Stimulated activated CD4-positive, alpha-beta T cell treated with anti-CD3 and anti-CD28 coated beads, Interleukin-1b, Interleukin-23, amount 100 ng/mL, for 24 hours (primary cell): Measurements from ENCODE around the gene MAP3K19.
"Not testable (repeated sequence)": the region's sequence is repeated elsewhere in the genome, so short reads cannot be mapped to it uniquely, and the experiment has no call there.

ENCODE experiments used
- DNase-seq, 4 experiments: peaks; one replicate each; pipeline ENCODE4 v3.0.0-alpha.2; 2020; ENCODE audit warnings: low read depth in 4 of 4, low spot score in 1 of 4

The MAP3K19 gene

DNA sequence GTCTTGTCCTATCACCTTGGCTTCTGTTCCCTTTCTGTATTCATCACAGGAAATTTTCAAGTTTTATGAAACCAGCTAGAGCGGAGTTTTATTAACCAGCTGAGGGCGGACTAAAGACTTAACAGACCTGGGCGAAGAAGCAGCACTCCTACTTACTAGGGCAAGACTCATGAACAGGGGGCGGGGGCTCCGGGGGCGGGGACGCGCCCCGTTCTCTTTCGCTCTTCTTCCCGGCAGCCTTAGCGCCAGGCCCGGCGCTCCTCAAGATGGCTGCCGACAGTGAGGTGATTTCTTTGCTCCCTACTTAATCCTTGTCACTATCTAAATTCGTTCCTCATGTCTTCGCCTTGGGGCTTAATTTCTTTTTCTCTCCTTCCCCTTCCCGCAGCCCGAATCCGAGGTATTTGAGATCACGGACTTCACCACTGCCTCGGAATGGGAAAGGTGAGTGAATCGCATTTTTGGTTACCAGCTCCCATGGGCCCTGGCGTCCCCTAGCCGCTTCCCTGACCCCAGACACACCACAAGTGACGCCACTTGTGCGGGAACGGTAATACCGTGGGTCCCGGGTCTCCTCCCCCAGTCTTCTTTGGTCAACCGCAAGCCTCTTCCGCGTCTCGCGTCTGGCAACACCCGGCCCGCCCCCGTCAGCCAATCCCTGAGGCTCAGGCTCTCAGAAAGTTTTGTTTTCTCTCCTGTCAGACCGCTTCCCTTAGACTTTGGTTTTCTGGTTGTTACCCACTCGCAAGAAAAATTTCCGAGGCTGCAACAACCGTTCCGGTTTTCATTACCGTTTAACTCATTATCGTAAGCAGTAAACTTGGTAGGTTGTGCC, 5.0 kb upstream of the MAP3K19 start, which contains the start of gene RAB3GAP1:
Gene RAB3GAP1, plus strand, starts transcription at position 251 of the 835 bp plus-strand sequence. Its CDS starts 16 bp downstream, at position 267.
- DNase-seq = peak; percentile 66 to 87 (median 76)

DNA sequence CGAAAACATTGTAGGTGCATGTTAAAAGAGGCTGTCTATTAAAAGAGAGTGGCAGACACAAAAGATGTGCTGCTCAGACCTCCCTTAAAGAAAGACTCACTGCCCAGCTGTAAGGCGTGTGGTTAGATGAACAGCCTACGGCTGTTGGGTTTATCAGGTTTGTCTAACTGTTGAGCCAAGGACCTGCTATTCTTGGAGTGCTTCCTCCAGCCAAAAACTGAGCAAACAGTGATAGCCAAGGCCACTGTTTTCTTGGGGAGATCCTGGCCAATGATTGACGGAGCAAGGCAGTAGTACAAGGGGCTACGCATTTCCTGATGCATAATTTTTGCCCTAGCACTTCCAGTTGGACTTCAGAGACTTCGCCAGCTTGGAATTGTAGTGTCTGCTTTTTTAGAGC, 3.4 kb upstream of the MAP3K19 start:
- DNase-seq = no peak

DNA sequence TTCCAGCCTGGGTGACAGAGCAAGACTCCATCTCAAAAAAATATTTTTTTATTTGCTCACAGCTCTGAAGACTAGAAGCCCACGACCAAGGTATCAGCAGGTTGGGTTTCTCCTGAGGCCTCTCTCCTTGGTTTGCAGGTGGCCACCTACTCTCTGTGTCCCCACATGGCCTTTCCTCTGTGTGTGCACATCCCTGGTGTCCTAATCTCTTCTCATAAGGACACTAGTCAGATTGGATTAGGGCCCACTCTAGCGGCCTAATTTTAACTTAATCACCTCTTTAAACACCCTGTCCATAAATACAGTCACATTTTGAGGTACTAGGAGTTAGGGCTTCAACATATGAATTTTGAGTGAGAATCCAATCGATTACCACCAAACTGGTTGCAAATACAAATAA, 2.9 kb upstream of the MAP3K19 start:
- DNase-seq = no peak

DNA sequence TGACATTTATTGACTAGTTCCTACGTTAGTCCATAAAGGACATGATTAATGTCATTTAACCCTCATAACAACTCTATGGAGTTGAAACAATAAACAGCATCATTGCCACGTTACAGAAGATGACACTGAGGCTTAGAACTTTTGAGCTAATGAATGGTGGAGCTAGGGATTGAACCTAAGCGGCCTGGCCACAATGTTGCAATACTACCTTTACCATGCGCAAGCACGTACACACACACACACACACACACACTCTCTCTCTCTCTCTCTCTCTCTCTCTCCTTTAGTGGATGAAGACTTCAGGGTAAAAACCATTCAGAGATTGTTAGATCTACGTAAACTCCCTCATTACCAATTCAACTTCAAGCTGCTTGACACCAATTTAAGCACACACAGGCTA, 875 bp upstream of the MAP3K19 start:
- DNase-seq = no peak

DNA sequence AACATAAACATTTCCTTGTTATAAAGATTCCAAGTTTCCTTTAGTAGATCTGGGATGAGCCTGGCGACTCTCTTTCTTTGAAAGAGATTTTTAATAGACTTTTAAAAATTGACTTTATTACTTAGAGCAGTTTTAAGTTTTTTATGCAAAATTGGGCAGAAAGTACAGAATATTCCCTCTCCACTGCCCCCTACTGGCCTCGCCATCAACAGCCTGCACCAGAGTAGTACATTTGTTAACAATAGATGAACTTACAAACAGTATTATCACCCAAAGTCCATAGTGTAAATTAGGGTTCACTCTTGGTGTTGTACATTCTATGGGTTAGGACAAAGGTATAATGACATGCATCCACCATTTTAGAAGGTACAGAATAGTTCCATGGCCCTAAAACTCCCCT, 3.9 kb downstream of the MAP3K19 start:
- DNase-seq = peak in 2 of 4 experiments; percentile 7

DNA sequence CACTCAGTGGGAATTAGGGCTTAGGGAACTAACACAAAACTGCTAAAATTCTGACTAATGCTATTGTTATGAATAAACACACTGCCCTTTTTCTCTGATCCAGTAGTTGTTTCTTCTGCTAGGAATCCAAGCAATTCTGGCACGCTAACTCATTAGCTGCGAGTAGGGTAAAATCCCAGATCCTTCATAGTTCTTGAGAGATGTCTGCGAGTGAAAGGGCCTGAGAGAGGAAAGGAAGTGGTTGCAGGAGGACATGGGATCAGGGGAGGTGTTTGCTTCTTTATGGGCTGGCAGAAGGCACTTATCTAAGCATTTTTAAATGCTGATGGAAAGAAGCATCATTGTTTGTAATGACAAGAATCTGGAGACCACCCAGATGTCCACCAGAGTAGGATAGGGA, 9.4 kb downstream of the MAP3K19 start:
- DNase-seq = no peak

DNA sequence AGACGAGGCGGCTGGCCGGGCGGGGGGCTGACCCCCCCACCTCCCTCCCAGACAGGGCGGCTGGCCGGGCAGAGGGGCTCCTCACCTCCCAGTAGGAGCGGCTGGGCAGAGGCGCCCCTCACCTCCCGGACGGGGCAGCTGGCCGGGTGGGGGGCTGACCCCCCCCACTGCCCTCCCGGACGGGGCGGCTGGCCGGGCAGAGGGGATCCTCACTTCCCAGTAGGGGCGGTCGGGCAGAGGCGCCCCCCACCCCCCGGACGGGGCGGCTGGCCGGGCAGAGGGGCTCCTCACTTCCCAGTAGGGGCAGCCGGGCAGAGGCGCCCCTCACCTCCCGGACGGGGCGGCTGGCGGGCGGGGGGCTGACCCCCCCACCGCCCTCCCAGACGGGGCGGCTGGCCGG, 14.0 kb downstream of the MAP3K19 start:
- DNase-seq = not testable (repeated sequence)

DNA sequence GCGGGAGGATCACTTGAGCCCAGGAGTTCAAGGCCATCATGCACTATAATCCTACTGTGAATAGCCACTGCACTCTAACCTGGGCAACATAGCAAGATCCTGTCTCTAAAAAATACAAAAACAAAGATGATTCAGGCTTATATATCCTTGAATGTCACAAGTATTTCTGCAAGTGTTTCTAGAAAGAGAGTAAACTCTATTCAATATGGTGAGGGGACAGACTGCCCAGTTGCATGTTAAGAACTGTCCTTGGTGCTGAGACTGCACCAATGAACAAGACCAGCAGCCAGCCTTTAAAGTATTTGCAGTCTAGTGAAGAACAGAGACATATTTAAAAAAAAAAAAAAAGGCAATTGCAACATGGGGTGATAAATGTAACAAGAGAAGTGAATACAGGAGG, 16.4 kb downstream of the MAP3K19 start:
- no peak for DNase-seq

DNA sequence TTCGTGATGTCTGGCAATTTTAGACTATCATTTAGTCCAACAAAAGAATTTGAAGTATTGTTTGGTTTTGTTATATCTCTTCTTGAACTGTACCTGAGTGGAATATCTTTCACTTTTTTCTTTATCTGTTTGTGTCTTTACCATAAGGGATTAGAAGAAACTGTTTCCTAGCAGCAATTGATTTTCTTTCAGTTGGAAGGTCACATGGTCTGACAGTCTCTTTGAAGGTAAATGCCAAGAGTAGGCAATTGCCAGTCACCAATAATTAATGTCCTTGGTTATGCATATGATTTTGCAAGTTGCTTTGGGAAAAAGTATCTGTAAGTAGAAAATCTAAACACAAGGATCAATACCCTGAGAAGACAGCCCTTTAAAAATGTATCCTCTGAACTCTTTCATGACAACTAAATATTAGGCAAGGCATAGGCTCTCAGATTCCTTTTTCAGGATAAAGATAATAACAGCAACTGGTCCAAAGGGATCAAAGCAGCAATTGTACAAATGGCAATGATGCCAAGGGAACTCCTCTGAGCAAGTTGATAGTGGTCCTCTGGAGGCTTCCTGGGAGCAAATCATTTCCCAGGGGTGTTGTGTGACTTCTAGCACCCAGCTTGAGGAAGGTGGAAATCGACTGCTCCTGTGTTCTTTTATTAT, 17.6 kb downstream of the MAP3K19 start:
- no peak for DNase-seq

DNA sequence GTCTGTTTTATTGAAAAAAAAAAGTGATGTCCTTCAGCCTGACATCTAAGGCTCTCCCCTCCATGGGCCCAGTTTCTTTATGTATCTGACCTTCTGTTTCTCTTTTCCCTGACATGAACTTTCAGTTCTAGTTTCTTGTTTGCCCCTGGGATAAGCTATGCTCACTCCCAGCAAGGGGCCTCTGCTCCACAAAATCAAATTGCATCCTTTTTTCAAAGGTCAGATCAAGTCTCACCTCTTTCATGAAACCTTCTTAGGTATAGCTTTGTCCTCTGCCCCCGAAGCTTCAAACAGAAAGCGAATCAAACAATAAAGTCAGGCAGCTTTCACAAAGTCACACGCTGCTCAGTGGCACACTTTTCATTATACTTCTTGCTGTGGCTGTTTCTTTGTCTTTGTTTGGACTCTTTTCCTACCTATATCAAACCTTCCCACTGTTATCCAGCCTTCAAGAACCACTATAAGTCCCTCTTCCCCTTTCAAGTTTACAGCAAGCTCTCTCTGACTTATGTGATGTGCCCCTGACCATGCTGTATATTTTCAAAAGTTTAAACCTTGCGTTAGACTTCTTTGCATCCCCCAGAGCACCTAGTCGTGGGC, 23.3 kb downstream of the MAP3K19 start:
- DNase-seq = no peak

DNA sequence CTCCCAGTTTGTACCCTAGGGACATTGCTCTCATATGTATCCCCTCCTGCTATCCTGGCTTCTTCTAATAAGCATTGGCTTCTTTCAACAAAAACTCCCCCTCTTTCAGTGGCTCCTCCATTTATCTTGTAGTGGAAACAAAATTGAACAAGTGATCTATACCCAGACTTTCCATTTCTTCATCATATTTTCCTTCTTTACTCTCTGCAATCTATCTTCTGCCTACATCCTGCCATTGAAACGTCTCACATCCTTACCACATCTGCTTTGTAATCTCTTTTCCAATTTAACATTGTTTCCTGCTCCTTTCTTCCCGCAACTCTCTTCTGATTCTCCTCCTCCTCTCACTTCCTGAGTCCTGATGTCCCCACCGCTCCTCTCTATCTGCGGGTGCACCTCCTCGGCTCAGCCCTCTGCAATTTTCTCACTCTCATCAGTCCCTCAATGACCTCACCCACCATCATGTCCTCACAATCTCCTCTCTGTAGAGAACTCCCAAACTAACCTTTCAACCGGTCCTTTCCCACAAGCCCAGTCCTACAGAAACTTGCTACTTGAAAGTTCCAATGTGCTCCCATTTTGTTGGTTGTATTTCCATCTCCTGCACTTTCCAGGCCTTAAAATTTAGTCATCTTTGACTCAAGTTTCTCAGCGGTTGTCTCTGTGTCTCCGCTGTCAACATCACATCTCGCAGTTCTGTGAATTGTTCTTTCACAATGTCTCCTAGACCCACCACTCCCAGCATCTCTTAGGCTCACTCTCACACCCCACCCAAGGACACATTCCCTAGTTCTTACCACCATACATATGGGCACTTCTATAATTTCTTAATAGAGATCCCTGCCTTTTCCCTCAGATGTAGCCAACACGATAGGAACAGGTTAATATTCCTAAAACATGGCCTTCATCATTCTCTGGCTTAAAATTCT, 24.0 kb downstream of the MAP3K19 start:
- DNase-seq = no peak

DNA sequence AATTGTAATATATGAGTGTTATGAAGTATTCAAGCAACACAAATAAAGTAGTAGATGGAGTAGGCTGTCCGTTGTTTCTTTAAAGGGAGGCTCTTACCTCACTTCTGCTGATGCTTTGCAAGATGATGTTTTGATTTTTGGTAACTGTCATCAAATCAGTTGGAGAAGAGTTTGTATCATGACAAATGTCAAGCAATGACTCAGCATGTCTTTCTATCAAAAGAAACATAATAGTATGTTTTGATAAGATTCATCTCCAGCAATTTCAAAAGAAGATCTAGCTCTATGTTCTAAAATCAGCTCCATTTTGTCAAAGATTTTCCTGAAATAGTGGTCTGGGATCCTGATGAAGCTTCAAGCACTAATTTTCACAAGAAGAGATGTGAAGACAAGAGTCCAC, 25.6 kb downstream of the MAP3K19 start:
- no peak for DNase-seq

DNA sequence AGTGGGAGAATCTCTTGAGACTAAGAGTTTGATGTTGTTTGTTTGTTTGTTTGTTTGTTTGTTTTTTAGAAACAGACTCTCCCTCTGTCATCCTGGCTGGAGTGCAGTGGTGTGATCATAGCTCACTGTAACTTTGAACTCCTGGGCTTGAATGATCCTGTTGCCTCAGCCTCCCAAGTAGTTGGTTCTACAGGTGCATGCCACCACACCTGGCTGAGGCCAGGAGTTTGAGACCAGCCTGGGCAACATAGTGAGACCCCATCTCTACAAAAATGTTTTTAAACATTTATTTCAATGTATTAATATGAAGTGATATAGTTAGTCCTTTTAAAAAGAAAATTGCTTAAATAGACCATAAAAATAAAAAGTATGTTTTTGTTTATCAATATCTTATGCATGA, 35.6 kb downstream of the MAP3K19 start:
- no peak for DNase-seq

DNA sequence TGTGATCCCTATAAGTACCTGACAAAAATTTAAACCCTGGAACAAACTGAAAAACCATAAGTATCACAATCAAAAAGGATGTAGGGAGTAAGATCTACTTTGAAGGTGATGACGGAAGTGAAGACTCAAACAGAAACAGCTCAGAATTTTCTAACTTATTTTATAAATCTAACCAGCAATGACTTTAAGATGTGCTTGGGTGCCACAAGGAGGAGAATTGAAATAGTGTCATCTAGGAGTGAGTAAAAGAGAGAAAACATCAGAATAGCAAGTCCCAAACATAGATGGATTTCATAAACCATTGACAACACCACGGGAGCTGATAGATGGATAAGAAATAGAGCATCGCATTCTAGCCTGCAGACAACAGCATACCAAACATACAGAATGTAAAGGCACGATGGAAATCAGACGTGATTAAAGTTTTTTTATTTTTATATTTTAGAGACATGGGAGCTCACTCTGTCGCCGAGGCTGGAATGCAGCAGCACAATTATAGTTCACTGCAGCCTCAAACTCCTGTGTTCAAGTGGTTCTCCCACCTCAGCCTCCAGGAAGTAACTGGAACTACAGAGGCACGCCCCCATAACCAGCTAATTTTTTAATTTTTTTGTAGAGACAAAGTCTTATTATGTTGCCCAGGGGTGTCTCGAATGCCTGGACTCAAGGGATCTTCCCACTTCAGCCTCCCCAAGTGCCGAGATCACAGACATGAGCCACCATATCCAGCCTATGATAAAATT, 36.9 kb downstream of the MAP3K19 start:
- DNase-seq = no peak

DNA sequence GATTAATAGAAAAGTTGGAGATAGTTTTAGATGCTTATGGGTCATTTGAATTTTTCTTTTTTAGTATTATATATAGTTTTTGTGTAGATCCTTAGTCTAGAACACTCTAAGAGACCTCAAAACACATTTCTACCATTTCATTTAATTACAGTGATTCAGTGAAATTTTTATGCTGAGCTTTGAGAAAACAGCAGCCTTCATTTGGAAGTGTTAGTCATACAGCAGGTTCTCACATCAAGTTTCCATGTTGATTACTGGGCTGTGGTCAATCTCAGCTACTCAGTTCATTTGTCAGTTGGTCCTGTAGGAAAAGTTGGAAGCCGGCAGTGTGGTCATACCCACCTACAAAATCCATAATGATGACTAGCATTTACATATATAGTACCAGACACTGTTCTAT, 37.9 kb downstream of the MAP3K19 start:
- DNase-seq = no peak

DNA sequence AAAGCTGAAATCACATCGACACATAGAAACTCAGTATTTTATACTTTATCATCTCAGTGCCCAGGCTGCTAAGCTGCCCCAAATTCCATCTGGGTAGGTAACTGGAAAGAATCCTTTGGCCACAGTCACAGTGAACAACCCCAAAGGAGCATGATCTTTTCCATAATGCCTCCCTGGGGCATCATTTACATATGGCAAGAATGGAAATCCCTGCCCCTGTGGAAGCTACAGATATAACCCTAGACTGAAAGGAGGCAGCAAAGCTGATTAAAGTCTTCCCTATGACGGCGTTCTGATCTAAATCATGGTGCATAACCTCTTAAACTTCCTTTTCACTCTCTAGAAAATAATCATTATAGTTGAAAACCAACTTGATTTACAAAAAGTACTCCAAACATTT, 41.5 kb downstream of the MAP3K19 start:
- no peak for DNase-seq

DNA sequence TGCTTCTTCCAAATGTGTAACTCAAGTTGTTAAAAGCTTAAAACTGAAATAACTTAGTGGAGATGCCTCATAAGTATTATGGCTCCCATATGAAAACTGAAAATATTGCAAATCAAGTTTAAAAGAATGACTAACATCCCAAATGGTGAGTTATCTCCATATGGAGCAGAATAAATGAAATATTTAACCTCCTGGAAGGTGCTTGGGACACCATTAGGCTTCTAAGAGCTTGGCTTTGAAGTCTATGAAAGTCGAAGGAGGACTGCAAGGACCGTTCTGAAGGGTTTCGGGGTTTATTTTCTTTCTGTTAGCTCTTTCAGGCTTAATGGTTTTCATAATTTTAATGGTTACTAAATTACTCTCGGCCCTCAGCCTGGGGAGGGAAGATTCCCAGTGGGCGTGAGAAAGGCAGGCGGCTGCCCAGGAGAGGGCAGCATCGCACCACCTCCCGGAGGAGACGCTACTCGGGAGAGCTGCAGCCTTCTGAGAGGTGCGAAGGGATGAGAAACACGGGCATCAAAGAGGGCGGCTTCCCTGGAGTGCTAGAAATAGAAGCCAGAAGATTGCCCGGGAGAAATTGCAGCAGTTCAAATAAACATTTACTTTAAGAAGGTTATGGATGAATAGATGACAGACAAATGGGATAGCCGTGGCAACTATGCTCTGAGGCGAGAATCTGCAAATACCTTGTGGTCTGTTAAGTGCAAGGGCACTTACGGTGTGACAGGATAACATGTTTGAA, 43.1 kb downstream of the MAP3K19 start:
- peak; percentile 41 to 63 (median 49) for DNase-seq

DNA sequence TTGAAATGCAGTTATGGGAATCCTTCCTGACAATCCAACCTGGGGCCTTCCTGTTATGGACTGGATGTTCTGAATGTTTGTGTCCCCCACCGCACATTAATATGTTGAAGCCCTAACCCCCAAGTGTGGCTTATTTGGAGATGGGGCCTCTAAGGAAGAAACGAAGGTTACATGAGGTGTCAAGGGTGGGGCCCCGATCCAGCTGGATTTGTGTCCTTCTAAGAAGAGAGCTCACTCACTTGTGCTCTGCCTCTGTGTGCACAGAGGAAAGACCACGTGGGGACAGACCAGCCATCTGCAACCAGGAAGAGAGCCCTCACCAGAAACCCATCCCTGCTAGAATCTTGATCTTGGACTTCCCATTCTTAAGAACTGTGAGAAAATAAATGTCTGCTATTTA, 44.4 kb downstream of the MAP3K19 start:
- no peak for DNase-seq

DNA sequence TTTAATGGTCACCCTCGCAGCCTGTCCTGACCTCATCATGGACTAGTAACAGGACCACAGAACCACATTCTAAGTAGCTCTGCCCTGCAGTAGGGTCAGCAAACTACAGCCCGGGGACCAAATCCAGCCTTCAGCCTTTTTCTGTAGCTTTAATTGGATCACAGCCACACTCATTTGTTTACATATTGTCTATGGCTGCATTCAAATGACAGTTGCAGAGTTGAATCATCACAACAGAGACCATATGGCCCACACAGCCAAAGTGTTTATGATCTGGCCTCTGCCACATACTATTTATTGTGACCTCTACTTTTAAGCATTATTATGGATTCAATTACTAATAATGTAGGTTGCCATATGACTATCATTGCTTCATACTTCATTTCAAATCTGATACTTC, 47.7 kb downstream of the MAP3K19 start:
- DNase-seq = no peak
